Activated naive CD4-positive, alpha-beta T cell treated with anti-CD3 and anti-CD28 coated beads, Interleukin-2, amount 50 U/mL, for 16 hours (primary cell): ENCODE measurements around the gene DPP9.
"Not testable (repeated sequence)": the region's sequence is repeated elsewhere in the genome, so short reads cannot be mapped to it uniquely, and the experiment has no call there.

Source experiments
- DNase-seq: peaks from one replicate; pipeline ENCODE4 v3.0.0-alpha.2; 2020

DPP9 gene

DNA sequence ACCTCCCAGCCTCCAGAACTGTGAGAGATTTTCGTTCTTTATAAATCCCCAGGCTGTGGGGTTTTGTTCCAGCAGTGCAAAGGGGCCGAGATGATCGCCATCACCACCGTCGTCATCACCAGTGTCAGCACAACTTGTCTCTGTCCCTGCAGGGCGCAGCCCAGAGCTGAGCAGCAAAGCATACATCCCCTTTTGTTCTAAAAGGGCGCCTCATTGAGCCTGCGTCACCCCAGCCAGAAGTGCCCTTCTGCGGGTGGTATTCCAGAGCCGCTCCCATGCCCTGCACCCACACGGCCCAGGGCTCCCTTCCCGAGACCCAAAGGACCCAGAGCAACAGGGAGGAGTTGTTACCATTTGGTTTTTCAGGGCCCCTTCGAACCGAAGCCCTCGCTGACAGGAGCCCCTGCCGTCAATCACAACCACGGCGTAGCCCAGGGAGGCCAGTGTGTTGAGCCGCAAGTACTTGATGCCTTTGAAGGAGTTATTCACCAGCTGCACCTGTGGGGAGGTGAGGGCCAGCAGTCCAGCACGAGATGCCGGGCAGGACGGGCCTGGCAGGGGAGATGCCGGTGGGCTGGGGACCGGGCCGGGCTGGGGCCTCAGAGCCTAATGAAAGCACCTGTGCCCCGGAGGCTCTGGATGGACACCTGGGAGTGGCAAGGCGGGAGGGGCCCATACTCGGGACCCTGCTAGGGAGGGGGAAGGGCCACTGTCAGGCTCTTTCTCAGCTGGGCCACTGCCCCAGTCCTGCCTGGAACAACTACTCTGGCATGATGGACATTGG, 39.1 kb downstream of the DPP9 start:
- DNase-seq = no peak

DNA sequence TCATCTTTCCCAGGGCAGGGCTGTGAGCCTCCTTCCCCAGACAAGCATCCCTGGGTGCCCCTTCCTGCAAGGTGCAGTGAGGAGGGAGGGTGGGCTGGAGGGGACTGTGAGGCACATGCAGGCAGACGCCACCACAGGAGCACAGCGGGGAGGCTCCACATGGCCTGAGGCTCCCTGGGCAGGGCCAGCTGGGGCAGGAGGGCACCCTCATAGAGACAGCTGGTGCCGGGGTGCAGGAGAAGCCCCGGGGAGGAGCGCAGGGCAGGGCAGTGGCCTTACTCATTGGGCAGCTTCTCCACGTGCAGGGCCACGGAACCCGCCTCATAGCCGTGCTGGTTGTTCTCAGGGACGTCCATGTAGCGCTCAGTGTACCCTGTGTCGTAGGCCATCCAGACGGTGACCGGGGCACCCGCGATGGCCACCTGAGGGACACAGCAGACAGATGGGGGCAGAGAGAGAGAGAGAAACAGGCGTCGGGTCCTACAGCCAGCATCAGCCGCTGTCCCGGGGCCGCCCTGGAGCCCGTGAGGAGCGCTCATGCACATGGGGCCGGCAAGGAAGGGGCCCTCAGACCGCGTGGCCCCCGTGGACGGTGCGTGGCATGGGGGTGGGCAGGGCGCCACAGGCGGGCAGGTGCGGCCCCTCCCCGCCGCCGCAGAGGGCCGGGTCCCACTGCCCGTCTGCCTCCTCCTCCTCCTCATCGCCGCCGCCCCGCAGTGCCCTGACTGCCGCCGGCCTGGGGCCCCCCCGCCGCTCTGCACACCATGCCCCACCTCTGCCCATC, 41.0 kb downstream of the DPP9 start:
- DNase-seq = no peak

DNA sequence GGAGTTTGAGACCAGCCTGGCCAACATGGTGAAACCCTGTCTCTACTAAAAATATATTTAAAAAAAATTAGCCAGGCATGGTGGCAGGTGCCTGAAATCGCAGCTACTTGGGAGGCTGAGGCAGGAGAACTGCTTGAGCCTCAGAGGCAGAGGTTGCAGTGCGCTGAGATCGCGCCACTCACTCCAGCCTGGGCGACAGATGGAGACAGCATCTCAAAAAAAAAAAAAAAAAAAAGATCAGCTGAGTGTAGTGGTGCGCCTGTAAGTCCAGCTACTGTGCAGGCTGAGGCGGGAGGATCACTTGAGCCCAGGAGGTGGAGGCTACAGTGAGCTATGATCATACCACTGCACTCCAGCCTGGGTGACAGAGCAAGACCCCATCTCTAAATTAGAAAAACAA, 43.6 kb downstream of the DPP9 start:
- not testable (repeated sequence) for DNase-seq

DNA sequence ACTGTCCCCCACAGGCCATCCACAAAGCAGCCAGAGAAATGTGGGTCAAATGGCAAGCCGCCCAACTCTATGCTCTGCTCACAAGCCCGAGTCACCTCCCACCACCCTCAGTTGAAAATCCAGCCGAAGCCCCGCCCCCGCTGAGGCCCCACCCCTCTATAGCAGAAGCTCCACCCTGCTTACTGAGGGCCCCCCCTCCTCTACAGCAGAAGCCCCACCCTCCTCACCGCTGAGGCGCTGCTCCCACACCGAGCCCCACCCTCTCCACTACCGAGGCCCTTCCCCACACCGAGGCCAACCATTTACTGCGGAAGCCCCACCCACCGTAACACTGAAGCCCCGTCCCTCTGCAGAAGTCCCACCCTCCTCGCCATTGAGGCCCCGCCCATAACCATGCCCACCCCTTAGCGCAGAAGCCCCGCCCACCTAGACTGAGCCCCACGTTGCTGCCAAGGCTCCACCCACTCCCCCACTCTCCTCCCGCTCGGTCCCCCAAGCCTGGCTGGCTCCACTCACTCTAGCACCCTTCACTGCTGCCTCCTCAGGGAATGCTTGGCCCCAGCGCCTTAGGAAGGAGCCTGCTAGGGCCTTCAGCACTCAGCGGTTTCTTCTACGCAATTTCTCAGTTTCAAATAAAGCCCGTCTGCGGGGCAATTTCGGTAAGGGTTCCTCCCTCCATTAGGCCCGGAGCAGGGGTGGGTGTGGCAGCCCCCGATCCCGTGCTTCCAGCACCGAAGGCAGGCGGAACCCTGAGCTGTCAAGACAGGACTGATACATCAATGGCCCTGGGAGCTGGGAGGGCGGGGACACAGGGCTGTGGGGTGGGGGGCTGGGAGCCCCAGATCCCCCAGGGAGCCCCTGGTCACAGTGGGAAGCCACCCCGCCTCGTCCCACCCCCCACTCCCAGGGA, 44.5 kb downstream of the DPP9 start:
- peak; percentile 20 for DNase-seq

DNA sequence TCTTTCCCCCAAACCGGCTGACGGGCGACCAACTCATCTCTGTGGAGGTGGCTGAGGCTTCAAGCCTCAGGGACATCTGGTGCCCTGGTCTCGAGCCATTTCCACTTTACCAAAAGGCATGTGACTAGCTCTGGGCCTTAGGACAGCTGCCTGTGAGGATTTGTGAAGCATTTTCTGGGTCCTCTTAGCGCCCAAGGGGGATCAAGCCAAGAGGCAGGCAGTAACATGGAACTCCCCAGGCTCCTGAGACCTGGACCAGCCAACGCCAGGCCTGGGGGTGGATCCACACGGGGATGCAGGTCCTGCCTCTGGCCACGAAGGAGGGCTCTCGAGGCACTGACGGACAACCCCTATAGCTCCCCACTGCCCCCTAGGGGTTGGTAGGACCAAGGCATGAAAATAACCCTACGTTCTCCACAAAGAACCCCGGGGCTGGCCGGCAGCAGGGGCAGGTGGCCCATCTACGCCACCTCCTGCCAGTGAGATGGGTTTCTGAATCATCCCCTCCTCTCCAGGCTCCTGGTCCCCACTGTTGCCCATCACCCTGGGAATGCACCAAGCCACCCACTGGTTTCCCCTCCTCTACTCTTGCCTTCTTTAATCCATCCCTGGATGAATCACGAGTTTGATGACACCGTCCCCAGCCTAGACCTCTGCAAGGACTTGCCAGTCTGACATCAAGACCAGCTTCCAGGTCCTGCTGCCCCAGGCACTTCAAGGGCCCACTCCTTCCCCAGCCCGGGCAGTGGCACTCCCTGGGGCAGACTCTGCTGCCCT, 46.5 kb downstream of the DPP9 start:
- DNase-seq = no peak

DNA sequence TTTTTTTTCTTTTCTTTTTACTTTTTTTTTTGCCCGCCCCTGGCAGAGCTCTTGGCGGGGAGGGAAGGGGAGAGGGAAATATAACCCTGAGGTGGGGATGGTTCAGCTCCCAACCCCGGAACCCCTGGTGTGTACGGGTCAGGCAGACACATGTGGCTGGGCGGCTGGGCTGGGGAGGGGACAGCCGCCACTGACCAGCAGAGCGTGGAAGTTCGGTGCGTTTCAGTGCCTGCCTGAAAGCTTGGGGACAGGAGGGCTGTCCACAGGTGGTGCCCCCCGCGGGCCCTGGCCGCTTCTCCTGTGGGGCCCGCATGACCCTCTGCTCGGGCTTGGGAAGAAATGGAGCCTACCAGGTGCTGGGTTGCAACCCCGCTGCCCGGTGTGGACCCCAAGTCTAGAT, 48.3 kb downstream of the DPP9 start:
- no peak for DNase-seq

DNA sequence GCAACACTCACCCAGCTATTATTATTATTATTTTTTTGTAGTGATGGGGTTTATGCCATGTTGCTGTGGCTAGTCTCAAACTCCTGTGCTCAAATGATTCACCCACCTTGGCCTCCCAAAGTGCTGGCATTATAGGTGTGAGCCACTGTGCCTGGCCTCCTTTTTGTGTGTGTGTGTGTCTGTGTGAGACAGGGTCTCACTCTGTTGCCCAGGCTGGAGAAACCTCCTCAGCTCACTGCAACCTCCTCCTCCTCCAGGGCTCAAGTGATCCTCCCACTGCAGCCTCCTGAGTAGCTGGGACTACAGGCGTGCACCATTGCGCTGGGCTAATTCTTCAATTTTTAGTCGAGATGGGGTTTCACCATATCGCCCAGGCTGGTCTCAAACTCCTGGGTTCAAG, 49.9 kb downstream of the DPP9 start:
- no peak for DNase-seq

DNA sequence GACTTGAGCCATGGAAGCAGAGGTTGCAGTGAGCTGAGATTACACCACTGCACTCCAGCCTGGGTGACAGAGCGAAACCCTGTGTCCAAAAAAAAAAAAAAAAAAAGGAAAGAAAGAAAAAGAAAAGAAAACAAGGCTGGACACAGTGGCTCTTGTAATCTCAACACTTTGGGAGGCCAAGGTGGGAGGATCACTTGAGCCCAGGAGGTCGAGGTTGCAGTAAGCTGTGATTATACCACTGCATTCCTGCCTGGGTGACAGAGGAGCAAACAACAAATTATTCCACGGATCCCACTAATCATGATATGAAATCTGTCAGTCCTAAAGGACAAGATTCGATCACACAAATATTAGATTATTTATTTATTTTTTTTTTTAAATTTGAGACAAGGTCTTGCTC, 50.4 kb downstream of the DPP9 start:
- no peak for DNase-seq

DNA sequence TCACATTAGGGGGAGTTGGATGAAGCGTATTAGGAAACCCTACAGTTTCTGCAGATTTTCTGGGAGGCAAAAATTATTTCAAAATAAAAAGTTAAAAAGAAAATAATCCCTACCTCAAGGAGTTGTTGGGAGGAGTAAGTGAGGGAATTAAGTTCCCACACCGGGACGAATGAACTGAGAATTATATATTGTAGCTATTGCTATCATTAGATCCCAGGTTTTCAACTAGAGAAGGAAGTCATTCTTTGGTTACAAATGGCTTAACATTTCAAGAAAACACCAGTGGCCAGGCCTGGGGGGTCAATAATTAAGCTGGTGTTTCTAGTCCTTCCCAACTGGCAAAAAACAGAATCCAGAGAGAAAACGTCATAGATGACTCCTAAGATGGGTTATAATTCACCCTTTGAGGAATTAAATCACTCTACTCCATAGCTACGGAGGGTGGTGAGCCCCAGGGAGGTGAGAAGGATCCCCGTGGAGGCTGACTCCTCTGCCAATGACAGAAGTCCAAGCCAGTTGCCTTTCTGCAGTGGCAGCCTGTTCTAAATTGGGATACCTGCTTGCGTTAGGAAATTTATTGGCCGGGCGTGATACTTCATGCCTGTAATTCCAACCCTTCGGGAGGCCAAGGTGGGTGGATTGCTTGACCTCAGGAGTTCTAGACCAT, 52.3 kb downstream of the DPP9 start:
- no peak for DNase-seq

DNA sequence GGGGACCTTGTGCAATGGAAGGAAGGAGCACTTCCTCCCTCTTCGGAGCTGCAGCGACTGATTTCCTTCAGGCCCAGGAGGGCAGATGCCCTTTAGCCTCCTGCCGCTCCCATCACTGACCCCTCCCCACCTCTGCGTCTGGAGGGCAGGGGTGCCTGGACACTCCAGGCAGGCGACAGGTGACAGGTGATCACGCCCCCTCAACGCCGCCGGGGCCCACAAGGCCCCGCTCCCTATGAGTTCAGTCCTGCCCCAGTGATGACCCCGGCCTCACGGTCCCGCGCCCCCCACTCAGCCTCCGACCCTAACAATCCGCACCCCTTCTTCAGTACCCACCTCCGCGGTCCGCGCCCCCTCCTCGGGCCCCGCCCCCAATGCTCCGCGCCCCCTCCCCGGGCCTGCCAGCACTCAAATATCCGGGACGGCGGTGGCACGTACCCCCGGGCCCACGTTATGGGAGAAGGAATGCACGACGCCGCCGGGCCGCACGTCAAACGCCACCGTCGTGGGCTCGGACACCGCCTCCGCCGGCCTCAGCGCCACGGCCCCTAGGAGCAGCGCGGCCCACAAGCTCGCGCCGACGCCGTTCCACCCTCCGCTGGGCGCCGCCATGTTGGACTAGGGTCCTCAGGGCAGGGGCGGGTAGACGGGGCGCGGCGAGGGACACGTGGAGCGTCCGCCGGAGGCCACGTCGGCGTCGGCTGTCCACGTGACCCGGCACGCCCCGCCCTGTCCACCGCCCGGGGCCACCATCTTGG, 53.7 kb downstream of the DPP9 start, which contains the start of gene MYDGF:
Gene MYDGF (minus strand): TSS at position 620 of the 758 bp plus-strand sequence. CDS start 8 bp downstream, at position 612.
- DNase-seq = peak; percentile 97

DNA sequence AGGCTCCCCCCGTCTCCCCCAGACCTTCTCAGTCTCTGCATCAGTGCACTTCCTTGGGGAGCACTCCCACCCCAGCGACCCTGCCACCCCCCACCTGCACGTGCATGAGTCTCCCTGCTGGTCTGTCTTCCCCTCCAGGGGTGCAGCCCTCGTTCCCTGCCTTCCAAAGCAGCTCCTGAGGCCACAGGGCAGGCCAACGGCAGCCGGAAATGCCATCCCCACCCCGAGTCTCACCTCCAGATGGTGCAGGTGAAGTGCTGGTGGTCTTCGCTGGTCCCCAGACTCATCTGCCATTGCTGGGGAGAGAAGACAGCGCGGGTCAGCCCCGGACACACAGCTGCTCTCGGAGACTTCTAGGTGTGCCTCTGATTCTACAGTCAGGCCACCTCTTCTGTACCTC, 59.0 kb downstream of the DPP9 start:
- no peak for DNase-seq

DNA sequence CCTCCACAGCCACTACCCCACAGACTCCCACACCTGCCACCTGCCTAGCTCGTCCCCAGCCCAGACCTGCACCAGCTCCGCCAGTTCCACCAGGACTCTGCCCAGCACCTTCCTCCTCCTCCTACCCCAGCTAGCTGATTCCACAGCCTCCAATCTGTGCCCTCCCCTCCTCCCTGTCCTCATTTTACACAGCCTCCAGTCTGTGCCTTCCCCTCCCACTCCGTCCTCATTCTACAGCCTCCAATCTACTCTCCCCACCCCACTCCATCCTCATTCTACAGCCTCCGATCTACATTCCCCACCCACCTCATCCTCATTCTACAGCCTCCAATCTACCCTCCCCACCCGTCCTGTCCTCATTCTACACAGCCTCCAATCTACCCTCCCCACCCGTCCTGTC, 60.8 kb downstream of the DPP9 start:
- no peak for DNase-seq

DNA sequence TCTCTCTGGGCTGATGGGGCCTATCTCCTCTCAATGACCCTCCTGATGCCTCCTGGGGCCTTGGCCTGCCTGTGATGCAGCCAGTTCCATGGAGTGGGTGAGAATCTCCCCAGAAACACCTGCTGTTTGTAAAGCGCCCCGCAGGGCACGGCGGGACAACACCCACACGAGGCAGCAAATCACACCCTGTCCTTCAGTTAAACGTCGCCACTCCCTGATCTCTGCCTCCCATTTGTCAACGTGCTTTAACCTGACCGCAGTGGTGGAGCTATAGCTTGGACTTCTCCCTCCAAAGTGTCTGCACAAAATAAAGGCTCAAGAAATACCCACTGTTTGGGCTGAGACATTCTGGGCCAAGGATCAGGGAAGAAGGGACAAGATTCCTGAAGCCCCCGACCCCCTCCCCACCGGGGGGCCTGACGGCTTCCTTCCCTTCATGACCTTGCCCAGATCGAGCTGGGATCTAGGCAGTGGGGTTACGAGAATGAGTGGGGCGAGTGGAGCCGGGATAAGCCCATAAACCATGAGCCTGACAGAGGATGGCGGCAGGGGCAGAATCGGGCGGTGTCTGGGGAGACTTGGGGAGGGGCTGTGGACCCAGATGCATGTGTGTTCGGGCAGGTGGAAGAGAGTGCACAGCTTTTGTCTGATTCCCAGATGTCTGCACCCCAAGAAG, 61.5 kb downstream of the DPP9 start:
- no peak for DNase-seq

DNA sequence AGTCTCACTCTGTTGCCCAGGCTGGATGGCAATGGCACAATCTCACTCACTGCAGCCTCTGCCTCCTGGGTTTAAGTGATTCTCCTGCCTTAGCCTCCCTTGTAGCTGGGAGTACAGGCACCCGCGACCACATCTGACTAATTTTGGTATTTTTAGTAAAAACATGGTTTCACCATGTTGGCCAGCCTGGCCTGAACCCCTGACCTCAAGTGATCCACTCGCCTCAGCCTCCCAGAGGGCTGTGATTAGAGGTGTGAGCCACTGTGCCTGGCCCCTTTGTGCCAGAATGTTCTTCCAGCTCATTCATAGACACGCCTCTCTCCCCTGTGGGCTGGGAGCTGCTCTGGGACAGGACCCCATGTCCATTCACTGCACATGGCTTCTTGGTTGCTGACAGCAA, 62.6 kb downstream of the DPP9 start:
- DNase-seq = no peak

DNA sequence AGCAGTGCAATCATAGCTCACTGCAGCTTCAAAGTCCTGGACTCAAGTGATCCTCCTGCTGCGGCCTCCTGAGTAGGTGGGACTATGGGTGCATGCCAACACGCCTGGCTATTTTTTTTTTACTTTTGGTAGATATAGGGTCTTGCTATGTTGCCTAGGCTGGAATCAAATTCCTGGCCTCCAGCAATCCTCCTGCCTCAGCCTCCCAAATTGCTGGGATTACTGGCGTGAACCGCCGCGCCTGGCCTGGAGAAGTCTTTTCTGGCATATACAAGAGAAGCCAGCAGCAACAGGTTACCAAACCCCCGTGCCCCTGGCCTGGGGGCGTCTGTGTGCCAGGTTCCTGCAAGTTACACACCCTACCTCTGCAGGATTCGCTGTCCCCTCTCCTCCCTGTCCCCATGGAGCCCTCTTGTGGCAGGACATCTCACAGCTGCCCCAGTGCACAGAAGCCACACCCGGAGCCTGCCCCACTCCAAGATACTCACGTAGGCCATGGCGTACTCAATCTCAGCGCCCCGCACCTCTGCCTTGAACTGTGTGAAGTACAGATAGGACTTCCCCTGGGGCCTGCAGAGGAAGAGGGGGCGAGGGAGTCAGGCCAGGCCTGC, 63.4 kb downstream of the DPP9 start:
- no peak for DNase-seq

DNA sequence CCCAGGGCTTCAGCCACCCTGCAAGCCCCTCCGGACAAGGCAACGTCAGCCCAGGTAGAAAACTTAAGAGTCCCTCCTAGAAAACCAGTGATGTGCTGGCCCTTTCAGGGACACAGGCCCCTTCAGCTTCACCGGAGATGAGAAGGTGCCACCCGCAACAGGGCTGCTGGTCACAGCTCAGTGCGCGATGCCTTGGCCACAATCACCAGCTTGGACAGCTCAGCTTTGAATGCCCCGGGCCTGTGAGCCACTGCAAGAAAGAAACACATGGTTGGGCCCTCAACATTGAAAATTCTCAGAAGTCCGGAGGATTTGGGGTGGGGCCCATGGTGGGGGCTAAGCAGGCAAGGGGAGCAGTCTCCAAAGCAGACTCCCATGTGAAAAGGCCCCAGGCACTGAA, 65.8 kb downstream of the DPP9 start:
- no peak for DNase-seq

DNA sequence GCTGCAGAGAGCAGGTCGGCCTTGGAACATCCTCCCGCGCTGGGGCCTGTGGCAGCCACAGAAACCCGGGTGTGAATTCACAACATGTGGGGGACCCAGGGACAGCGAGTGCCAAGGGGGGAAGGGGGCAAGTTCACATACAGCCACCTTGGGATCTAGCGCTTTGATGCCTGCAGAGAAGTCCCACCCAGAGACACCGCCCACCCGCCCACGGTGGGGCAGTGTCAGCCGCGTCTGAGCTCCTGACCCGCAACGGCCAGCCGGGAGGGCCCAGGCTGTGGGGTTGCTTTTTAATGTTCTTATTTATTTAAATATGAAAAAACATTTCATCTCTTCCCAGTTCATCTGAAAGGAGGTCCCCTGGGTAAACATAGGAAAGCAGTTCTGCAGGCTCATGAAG, 66.4 kb downstream of the DPP9 start:
- no peak for DNase-seq

DNA sequence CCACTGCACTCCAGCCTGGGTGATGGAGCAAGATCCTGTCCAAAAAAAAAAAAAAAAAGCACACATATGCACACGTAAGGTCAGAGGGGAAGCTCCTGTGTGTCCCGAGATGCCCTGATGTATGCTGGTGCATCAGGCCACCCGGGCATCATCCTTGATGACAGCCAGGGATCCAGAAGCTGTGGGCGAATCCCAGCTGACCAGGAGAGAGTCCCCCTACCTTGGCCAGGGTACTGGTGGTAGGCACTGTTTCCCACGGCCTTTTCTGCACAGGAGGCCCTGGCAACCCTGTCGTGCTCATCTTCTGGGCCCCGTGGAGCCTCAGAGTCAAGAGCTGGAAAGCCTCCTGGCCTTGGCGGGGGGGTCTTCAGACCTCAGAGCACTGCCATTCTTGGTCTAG, 67.5 kb downstream of the DPP9 start:
- no peak for DNase-seq

DNA sequence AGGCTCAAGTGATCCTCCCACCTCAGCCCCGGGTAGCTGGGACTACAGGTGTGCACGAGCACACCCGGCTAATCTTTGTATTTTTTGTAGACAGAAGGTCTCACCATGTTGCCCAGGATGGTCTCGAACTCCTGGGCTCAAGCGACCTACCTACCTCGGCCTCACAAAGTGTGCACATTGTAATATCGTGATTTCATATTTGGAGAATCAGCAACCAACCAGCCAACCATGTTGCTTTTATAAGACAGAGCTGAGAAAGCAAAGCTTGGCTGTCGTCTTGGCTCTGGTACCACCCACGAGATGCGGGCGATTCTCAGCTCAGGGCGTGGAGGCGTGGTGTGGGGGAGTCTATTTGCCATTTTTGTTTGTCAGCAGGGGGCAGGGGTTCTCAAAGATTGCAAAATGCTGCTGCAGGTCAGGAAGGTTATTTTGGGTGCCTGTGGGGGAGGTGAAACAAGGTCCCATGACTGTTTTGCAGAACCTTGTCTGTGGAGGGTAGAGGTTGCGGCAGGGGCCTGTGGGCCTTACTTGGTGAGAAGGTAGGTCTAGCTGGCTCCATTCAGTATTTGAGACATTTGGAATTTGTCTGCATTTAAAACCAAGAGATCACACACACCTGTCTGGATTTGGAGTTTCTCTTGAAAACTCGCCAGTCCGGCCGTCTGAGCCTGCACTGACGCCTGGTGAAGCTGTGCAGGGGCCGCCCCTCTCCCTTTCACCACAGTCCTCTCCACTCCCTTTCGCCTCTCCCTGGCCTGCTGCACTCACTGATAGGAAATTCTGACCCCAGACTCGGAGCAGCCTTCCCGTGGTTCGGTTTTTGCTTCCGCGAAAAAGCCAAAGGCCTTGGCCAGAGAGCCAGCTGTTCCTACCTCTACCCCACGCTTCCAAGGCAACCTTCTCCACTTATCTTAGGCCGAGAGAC, 68.9 kb downstream of the DPP9 start:
- DNase-seq = no peak
